Sigmoid colon (tissue), 4 donors: ENCODE measurements around the gene ESYT2.

Experiments used
- CTCF ChIP-seq, 4 experiments: fragments of 450-650 bp in 3 of 4; fragments of 200-600 bp in 1 of 4; IDR thresholded peaks; one replicate each; pipeline ENCODE4 v1.5.1; 2016 to 2019; ENCODE audit warnings: antibody characterized with exemption in 4 of 4, mild to moderate bottlenecking in 3 of 4, moderate library complexity in 2 of 4
- EP300 ChIP-seq, 4 donors: sonication (generic); formaldehyde crosslinking; IDR thresholded peaks; one replicate each; pipeline ENCODE4 v1.6.1; 2017; ENCODE audit warnings: antibody characterized with exemption in 4 of 4
- POLR2A ChIP-seq, 2 donors: fragments of 450-650 bp; IDR thresholded peaks; one replicate each; pipeline ENCODE4 v1.6.1; 2016; ENCODE audit warnings: antibody characterized with exemption in 2 of 2, mild to moderate bottlenecking in 2 of 2, moderate library complexity in 2 of 2
- POLR2AphosphoS5 ChIP-seq, 4 donors: sonication (generic); formaldehyde crosslinking; IDR thresholded peaks; one replicate each; pipeline ENCODE4 v1.6.1; 2017; ENCODE audit warnings: antibody characterized with exemption in 4 of 4

GRCh38 chr7:158843771-158844170, 14.5 kb upstream of the ESYT2 start:
- TF ChIP-seq POLR2AphosphoS5 (IDR thresholded peaks at IDR 0.05) (no peak), CTCF (IDR thresholded peaks at IDR 0.05) (no peak), POLR2A (IDR thresholded peaks at IDR 0.05) (no peak), EP300 (IDR thresholded peaks at IDR 0.05) (no peak)
